ENCODE results near the gene ACBD7.

- no peak for TF ChIP-seq CTCF (IDR thresholded peaks at IDR 0.05)
- no peak for TF ChIP-seq POLR2A (IDR thresholded peaks at IDR 0.05)
Observed at GRCh38 chr10:15131330-15131729, 42.8 kb upstream of the ACBD7 start.
